Aortic smooth muscle cell (primary cell): ENCODE results near the gene TMTC1. TPM values are rescaled to one million over a fixed set of nuclear protein-coding genes. Genes with fewer than 3 reads are reported as not detected.

ENCODE experiments used
- total RNA-seq: library from RNA; depleted of rRNA; stranded (reverse); fragments of >200 nt; gene quantifications from 2 replicates; pipeline ENCODE4 v1.2.3, GENCODE V29; 2014

Gene TMTC1
- 27.0 and 101 TPM in 2 replicates for total RNA-seq

DNA sequence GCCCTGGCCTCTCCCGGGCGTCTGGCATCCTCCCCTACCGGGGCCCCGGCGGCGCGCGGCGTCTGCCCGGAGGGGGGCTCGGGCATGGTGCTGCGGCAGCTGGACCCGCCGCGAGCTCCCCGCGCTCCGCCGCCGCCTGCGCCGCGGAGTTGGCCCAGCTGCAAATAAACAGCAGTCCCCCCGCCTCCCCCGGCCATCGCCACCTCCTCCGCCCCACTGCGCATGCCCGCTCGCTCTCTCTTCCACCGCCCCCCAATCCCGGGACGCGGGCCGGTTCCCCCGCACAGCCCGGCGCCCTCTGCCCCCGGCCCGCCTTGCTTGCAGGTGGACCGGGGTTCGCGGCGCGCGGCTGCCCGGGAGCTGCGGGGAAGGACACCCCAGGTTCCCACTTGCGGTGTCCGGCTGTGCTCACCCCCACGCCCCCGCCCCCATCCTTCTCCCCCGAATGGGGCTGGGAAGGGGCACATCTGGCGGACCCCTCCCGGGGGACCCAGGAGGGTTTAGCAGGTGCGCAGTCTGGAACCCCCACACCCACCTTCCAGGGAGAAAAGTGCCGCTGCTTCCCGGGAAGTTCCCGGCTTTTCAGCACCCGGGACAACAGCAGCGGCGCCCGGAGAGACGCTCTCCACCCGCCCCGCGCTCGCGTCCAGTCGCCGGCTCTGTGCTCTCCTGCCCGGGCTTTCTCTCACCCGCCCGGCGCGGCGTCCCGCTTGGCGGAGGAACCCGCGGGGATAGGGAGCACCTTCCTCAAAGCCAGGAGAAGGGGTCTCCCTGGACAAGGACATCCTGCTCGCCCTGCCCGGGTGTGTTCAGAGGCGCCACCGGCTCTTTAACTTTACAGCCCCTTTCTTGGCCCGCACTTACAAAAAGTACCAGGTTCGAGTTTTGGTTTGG lies at the start of gene TMTC1:
TMTC1 (minus strand) TSS at position 170 of the 894 bp plus-strand sequence. CDS start 191 bp downstream, outside the sequence.

DNA sequence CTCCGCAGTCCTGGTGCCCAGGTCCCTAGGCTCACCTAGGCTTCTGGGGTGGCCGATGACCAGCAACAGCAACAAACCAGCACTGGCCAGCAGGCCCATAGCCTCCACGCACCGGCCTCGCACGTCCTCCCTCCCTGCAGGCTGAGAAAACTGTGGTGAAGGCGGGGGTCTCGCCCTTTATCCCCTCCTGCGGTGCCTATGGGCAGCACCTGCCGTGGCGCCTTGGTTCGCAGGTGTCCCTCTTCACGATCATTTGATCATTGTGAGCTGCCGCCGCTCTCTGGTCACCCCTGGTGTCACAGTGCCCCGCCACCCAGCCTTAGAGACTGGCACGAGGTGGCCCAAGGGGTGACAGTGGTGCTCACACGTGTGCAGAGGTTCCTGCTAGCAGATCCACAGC lies 286.2 kb downstream of the TMTC1 start, which contains the start of gene OVCH1:
OVCH1 (minus strand) TSS at position 99 of the 400 bp plus-strand sequence; CDS start at position 99, 0 bp downstream.

